ENCODE data around the gene PRKAG2. TPM values are rescaled to one million over a fixed set of nuclear protein-coding genes. Genes with fewer than 3 reads are reported as not detected.
"Not testable (repeated sequence)": the region's sequence is repeated elsewhere in the genome, so short reads cannot be mapped to it uniquely, and the experiment has no call there.

The PRKAG2 gene
- total RNA-seq = 17.0 and 17.7 TPM in 2 replicates

- intact Hi-C loops (cut with micrococcal nuclease) = loop anchor here (1.0 to 5.0 kb wide), 10 partner anchors 40 to 884 kb away; partner anchors contain the start of genes GALNT11 and XRCC2
These were observed at the start of gene PRKAG2 for GRCh38 chr7:151876899-151877777. Gene PRKAG2 (minus strand): TSS chr7:151877115. CDS start chr7:151876620, 495 bp downstream.

GRCh38 chr7:151926336-151926712 is 49.4 kb upstream of the PRKAG2 start:
- intact Hi-C loops (cut with micrococcal nuclease) = no loop called here

GRCh38 chr7:151925446-151926335 is 48.8 kb upstream of the PRKAG2 start:
- intact Hi-C loops (cut with micrococcal nuclease) = no loop called here

GRCh38 chr7:151924508-151924907 is 47.6 kb upstream of the PRKAG2 start:
- intact Hi-C loops (cut with micrococcal nuclease) = no loop called here

- intact Hi-C loops (cut with micrococcal nuclease) = no loop called here
These were observed 47.1 kb upstream of the PRKAG2 start for GRCh38 chr7:151924001-151924400.

GRCh38 chr7:151923097-151923876 is 46.4 kb upstream of the PRKAG2 start:
- intact Hi-C loops (cut with micrococcal nuclease) = no loop called here

GRCh38 chr7:151921451-151921850 is 44.5 kb upstream of the PRKAG2 start:
- intact Hi-C loops (cut with micrococcal nuclease) = no loop called here

GRCh38 chr7:151920488-151920887 is 43.6 kb upstream of the PRKAG2 start:
- intact Hi-C loops (cut with micrococcal nuclease) = no loop called here

- intact Hi-C loops (cut with micrococcal nuclease) = no loop called here
These were observed 42.7 kb upstream of the PRKAG2 start for GRCh38 chr7:151919595-151919994.

- intact Hi-C loops (cut with micrococcal nuclease) = no loop called here
These were observed 41.6 kb upstream of the PRKAG2 start for GRCh38 chr7:151918510-151918843.

GRCh38 chr7:151917791-151918509 is 41.0 kb upstream of the PRKAG2 start:
- intact Hi-C loops (cut with micrococcal nuclease) = no loop called here

- intact Hi-C loops (cut with micrococcal nuclease) = no loop called here
These were observed 37.1 kb upstream of the PRKAG2 start for GRCh38 chr7:151914051-151914450.

GRCh38 chr7:151910655-151911054 is 33.7 kb upstream of the PRKAG2 start:
- intact Hi-C loops (cut with micrococcal nuclease) = not testable (repeated sequence)

GRCh38 chr7:151907115-151907514 is 30.2 kb upstream of the PRKAG2 start:
- intact Hi-C loops (cut with micrococcal nuclease) = not testable (repeated sequence)

GRCh38 chr7:151905766-151906165 is 28.9 kb upstream of the PRKAG2 start:
- intact Hi-C loops (cut with micrococcal nuclease) = no loop called here

GRCh38 chr7:151905353-151905752 is 28.4 kb upstream of the PRKAG2 start:
- intact Hi-C loops (cut with micrococcal nuclease) = no loop called here

- intact Hi-C loops (cut with micrococcal nuclease) = no loop called here
These were observed 27.4 kb upstream of the PRKAG2 start for GRCh38 chr7:151904270-151904669.

- intact Hi-C loops (cut with micrococcal nuclease) = no loop called here
These were observed 26.5 kb upstream of the PRKAG2 start for GRCh38 chr7:151903249-151904032.

GRCh38 chr7:151902311-151902710 is 25.4 kb upstream of the PRKAG2 start:
- intact Hi-C loops (cut with micrococcal nuclease) = no loop called here

- intact Hi-C loops (cut with micrococcal nuclease) = no loop called here
These were observed 24.9 kb upstream of the PRKAG2 start for GRCh38 chr7:151901828-151902227.

Measured in T-helper 1 cell treated with Interleukin-12 subunit alpha and Interleukin-12 subunit beta and Interleukin-4 antibody, amounts not matched to agents 30 ng/mL and 1 ng/mL, for 36 hours (primary cell).